Cerebellar nuclear complex (tissue), 1 donor: Measurements from ENCODE around the gene CTSW.

ENCODE experiments used
- DNase-seq, 2 experiments: peaks; one replicate each; lab custom pipeline; 2025; lab: John Stamatoyannopoulos, UW

Gene CTSW

GRCh38 chr11:65928667-65929066 is 49.0 kb downstream of the CTSW start:
- no peak for DNase-seq

- DNase-seq, result no peak
These were observed 52.3 kb downstream of the CTSW start for GRCh38 chr11:65931773-65932557.

- DNase-seq, result no peak
These were observed 52.9 kb downstream of the CTSW start for GRCh38 chr11:65932558-65932919.
